HEK293 (cell line): ENCODE results near the gene RPS6KA4.

Experiments used
- CTCF ChIP-seq: fragments of 450-650 bp; formaldehyde crosslinking; IDR thresholded peaks from 2 replicates; pipeline ENCODE4 v1.5.1; 2016; ENCODE audit warnings: missing biosample characterization, missing genetic modification characterization
- ZBTB26 ChIP-seq: fragments of 450-650 bp; formaldehyde crosslinking; optimal IDR thresholded peaks from 2 replicates; pipeline ENCODE3; 2016; ENCODE audit warnings: missing biosample characterization, mild to moderate bottlenecking, missing genetic modification characterization

GRCh38 chr11:64343767-64344559 lies 15.0 kb upstream of the RPS6KA4 start:
- TF ChIP-seq ZBTB26 (tag by site-specific recombination), result no peak
- 0 out of 2 replicates have a peak, but pooled peaks have one; percentile 20 for TF ChIP-seq CTCF
